GM18858 (cell line): ENCODE results near the gene TCAF1.

Experiments used
- ATAC-seq: cut with Tn5 transposase; IDR thresholded peaks from one replicate; pipeline ENCODE4 v1.9.1; 2021; ENCODE audit not compliant: unreplicated experiment

Gene TCAF1, protein sequence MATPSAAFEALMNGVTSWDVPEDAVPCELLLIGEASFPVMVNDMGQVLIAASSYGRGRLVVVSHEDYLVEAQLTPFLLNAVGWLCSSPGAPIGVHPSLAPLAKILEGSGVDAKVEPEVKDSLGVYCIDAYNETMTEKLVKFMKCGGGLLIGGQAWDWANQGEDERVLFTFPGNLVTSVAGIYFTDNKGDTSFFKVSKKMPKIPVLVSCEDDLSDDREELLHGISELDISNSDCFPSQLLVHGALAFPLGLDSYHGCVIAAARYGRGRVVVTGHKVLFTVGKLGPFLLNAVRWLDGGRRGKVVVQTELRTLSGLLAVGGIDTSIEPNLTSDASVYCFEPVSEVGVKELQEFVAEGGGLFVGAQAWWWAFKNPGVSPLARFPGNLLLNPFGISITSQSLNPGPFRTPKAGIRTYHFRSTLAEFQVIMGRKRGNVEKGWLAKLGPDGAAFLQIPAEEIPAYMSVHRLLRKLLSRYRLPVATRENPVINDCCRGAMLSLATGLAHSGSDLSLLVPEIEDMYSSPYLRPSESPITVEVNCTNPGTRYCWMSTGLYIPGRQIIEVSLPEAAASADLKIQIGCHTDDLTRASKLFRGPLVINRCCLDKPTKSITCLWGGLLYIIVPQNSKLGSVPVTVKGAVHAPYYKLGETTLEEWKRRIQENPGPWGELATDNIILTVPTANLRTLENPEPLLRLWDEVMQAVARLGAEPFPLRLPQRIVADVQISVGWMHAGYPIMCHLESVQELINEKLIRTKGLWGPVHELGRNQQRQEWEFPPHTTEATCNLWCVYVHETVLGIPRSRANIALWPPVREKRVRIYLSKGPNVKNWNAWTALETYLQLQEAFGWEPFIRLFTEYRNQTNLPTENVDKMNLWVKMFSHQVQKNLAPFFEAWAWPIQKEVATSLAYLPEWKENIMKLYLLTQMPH

DNA sequence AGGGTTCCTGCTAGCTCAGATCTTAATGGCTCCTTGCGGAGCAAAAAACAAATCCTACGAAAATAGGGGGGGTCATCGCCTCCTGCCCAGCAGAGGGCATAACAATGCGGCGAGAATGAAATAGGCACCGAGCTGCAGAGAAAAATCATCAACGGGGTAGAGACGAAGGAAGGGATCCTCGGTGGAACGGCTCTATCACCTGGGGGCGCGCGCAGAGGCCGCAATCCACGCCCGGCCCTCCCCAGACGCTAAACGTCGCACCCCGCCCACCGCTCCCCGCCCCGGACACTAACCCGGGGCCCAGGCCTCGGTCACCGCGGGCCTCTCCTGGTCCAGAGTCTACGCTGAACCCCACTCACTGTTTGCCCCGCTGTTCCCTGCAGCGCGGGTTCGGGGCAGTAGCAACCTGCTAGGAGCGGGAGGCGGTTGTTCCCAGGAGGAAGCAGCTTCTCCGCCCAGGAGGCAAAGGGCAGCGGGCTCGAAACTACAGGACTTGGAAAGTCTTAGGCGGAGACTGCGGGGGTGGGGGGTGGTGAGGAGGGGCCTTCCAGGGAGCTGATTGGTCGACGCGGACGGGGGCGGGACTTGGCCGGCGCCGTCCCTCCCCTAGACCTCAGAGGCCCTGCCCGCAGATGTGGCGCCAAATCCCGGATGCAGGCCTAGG is at the start of gene TCAF1:
Gene TCAF1, minus strand, starts transcription at position 509 of the 664 bp plus-strand sequence. CDS start 25,568 bp downstream, outside the sequence.
- peak; percentile 79 for ATAC-seq

DNA sequence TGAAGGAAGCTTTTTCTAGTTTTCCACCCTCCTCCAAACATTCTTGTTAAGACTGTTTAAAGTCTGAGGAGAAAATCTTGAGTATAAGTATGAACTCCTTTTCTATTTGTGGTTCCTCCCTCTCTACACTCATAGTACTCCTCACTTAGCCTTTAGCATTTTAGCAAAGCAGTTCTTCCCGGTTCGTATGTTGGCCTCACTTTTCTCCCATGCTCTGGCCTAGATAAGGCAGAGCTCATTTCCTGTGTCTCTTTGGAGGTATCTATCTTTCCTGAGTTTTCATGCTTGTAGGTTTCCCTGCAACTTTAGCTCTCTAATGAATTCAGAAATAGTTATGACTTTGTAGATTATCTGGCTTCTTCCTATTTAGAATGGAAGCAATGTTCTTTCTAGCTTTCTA is 46.8 kb upstream of the TCAF1 start:
- ATAC-seq = no peak

DNA sequence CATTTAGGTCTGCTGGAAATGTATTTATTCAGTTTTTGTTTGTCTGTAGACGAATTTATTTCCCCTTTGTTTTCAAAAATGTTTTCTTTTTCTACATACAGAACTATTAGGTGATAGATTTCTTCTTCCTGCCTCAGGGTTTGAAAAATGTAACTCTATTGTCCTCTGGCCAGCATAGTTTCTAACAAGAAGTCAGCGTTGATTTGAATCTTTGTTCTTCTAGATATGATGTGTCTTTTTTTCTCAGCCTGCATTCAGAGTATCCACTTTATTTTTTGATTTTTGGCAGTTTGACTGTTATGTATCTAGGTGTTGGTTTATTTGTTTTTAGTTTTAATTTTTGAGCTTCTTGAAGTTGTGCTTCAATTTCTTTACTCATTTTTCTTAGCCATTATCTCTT is 45.1 kb upstream of the TCAF1 start:
- ATAC-seq = no peak

DNA sequence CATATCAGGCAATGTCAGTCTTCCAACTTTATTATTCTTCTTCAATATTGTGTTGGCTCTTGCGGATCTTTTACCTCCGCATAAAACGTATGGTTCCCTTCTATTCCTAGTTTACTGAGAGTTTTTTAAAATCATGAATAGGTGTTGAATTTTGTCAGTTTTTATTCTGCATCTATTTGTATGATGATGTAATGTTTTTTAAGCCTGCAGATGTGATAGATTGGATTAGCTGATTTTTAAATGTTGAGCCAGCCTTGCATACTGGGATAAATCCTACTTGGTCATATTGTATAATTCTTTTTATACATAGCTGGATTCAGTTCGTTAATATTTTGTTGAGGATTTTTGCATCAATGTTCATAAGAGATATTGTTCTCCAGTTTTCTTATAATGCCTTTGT is 43.4 kb upstream of the TCAF1 start:
- ATAC-seq = no peak

DNA sequence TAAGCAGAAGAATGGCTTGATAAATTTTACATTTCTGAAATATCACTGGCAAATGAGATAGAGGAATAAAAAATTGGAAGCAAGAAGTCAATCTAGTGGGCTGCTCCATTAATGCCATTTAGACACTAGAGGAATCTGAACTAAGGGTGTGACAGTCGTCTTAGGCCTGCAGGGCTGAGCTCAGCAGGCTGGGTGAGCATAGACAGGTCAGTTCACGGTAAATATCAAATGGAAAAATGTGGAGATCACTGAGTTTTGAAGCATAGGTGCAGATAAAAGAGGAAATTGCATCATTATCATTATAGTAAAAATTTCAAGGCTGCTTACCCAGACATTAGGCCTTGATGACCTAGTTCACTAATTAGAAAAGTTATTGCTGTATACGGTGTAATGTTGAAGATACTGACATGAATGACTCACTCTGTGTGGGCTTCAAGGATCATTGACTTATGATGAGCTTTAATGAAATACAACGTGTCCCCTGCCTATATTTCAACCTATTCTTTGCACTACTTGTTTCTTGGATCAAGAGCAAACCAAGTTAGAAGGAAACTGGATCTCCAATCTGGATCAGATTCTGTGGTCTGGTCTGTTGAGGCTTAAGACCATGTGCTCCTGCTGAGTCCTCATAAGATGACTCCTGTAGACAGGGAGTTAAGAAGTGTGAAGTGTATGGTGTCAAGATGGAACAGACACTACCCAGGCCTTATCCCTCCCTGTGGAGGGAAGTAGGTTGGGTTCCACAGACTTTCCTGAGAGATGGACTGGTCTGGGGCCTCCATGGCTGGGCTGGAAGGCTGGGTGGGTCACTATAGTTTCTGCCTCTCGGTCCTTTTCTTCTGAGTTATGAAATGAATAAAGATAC is 36.6 kb upstream of the TCAF1 start:
- ATAC-seq = no peak

DNA sequence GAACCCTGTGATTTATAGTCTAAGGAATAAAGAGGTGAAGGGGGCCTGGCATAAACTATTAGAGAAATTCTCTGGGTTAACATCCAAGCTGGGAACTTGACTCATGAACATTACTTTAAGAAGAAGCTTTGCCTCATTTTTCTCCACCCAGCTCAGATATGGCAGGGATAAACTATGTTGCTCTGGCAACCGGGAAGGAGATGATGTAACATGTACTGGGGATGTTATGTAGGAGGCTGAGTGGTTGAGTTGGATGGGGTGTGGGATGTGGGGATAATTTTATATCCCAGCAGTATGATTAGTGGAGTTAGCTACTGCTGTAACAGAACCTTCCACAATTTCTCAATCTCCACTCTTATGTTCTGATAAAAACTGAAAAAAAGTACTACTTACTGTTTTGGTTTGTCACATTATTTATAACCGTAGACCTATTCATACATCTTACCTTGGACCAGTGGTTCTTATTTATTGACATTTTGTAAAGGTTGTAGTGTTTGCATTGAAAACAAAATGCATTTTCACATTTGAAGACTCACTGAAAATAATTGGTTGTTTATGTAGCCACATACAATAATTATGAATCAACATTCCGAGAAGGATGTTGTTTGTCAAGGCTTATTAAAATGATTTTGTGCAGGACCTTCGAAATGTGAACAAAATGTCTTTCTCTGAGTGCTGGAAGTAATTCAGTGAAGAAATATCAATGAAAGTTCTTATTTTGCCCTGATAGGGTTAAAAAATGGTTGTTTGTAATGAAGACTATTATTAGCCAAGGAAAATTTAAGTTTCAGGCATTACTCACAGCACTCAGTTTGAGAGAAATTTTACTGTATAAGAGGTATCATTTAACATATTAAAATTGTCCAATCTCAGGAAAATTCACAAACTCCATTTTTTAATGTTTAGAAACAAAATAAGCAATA is 34.4 kb upstream of the TCAF1 start:
- ATAC-seq = no peak

DNA sequence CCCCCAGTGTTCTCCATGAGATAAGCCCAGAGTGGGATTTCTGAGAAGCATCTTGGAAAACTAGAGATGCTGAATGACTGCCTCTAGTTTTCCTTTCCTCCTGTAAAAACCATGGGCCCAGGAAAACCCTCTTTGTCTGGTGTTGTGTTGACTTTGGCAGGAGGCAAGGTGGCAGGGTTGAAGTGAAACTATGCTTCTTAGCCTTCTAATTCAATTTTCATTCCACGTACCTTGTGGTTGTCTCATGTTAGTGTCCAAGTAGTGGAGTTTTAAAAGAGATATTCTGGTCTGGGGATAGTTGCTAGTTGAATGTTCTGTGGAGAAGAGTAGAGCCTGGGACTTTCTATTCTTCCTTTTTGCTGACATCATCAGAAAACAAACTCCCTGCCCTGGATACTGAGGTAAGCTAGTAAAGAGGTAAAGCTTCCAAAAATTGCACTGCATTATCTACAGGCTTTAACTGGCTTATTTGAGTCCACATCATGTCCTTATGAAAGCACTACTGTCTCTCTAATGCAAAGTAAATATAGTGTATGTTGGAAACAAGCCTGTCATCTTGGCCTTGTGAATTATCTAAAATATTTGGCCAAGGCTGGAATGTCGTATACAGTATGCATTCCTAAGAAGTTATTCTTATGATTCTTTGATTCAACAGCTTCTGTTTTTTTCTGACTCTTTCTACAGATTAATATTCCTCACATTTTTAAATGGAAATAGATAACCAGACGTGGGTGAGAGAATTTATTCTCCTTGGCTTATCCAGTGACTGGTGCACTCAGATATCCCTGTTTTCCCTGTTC is 32.8 kb upstream of the TCAF1 start, which contains the start of gene OR2F2:
Gene OR2F2, plus strand, starts transcription at position 708 of the 800 bp plus-strand sequence. Its CDS starts 0 bp downstream, at position 708.
- no peak for ATAC-seq

DNA sequence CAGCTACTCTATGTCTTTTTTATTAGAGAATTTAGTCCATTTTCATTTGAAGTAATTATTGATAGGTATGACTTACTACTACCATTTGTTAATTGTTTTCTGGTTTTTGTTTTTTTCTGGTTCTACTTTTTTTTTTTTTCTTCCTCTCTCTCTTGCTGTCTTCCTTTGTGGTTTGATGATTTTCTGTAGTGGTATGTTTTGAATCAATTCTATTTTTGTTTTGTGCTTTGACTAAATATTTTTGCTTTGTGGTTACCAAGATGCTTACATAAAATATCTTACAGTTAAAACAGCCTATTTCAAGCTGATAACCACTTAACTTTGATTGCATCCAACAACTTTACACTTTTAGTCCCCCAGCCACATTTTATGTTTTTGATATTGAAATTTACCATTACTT is 29.8 kb upstream of the TCAF1 start:
- ATAC-seq = no peak

DNA sequence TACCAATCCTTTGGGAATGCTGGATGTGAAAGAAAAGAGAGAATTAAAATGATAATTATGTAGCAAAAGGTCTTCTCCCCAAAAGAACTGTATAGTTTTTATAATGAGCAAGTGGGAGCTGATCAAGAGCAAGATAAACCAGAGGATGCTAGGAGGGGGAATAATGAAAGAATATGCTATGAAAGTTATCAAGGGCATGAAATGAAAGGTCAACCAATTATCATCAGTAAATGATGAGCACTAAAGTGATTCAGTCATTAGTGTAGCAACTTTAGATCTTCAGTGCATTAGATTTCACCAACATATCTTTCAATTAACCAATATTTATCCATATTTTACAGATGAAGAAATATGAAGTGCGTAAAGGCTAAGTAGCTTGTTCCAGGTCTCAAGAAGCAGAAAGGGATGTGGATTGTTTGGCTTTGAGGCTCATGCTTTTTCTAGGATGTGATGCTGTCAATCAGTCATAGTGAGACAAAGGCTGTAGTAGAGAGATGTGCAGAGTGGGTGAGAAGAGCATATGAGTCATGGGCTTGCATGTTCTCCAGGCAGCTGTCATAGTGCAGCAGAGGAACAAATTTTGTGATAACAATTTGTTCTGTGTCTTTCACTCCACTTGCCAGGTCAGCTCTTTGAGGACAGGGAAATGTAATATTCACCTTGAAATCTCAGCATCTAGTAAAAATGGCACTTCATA is 27.4 kb upstream of the TCAF1 start:
- no peak for ATAC-seq

DNA sequence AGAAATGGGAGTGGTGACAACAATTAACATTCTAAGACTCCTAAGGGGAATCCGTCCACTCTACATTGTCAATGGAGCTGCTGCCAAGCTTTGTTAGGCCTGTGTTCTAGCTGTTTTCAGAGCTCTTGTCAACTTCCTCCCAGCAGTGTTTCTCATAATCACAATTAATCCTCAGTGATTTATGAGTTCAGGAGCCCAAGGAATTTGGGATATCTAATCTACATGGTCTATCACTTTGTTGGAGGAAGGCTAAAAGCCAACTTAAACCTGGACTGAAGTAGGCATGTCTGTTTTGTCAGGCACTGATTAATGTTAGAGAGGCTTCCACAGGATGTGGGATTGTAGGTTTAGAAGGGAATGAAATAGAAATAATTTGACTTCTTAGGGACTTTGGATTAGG is 22.9 kb upstream of the TCAF1 start:
- no peak for ATAC-seq

DNA sequence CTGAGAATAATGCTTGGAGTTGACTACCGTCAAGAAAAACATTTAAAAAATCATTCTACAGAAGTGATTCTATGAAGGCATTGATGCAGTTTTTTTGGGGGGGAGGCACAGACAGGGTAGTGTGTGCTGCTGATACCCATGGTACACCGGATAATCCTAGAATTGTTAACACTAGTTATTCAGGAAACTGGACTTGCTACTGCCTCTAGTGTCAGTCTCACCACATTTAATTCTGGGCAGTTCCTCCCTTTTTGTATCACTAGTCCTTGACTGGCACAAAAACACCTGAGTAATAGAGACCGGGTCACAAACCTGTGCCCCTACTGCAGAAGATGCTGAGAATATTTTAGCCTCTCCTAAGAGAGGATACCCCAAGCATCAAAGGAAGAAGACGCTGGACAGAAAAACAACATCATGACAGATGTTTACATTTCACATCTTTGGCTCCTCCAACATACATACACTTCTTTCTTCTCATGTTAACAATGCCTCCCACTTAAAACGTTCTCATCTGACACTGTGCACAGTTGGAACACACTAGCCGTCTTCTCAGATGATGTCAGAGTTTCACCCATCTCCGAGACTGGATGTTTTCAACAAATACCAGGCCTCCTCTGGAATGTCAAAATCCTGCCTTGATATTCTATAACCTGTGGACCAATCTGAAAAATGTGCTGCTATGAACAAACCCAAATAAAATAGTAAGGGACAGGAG is 13.1 kb upstream of the TCAF1 start:
- no peak for ATAC-seq

DNA sequence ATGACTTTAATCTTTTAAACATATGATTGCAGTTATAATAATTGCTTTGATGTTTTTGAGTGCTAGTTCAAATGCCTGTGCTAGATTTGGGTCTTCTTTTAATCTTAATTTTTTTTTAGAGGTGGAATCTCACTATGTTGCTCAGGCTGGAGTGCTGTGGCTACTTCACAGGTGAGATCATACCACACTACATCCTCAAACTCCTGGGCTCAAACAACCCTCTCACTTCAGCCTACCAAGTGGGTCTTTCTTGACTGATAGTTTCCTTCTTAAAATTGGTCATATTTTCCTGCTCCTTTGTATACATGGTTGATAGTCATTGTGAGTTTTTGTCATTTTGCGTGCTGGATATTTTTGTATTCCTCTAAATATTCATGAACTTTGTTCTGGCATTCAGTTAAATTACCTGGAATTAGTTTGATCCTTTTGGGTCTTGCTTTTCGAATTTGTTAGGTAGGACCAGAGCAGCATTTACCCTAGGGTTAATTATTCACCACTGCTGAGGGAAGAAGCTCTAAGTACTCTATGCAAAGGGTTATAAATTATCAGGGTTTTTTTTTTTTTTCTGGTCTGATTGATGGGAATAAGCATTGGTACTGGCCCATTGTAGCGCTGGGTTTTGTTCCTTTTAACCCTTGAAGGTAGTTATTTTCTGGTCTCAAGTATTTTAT is 12.1 kb upstream of the TCAF1 start:
- ATAC-seq = no peak

DNA sequence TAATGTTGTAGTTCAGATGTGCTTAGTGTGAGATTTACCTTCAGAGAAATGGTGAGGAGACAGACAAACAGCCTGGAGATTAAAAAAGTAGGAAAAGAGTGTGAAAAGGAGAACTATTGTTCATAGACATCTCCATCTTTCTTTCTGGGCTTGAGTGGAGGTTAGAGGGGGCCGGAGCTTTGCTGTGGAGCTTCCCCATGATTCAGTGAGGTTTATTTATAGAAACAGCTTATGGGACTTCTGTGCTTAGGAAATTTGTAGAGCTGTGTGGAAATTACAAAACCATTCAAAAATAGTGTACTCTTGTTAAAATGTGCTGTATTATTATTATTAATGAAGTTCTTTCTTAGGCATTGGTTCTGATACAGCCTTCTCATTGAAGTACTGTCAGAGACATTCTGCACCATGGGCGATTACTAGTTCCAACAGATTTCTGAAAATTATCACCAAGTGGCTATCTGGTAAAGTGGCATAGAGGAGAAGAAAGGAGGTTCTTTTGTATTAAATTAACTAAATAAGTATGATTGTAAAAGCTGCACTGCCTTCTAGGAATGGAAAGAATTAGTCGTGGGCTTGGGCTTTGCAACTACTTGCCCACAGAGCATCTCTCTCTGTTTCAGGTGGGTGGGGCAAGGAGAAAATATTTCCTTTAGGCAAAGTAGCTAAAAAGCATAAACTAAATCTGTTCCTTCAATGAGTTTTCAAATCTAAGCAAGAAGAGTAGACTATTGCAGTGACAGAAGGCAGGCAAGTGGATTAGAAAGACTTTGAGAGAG is 8.7 kb upstream of the TCAF1 start:
- no peak for ATAC-seq

DNA sequence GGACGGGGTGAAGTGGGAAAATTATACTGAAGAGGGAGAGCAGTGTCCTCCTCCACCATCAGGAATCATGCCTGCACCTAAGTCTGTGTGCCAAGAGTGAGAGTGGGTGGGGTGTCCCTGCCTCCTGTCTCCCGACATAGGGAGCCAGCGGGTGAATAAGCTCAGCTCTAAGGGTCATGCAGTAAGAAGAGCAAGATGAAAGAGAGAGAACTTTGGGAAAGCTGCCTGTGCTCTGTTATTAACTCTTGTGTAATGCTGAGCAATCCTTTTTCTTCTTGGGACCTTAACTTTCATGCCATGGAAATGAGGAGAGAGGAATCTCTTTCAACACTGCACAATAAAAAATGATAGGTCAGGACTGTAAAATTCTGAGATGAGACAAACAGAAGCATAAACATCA is 7.9 kb upstream of the TCAF1 start:
- no peak for ATAC-seq

DNA sequence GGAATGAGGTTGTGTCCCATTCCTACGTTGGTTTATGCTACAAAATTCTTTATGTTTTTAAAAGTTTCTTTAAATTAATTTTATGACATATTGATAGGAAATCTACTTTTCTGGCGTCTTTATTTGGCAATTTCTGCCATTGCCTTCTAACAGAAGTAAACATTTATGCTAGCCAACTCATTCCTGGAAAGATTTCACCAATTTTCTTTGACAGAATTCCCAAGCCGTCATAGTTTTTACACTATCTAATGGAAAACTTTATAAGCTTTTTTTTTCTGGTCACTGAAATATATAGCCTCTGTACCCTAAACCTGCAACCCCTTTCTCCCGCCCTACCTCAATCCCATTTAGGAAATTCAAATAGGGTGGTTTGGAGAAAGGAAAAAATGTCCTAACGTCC is 6.1 kb upstream of the TCAF1 start:
- ATAC-seq = no peak

DNA sequence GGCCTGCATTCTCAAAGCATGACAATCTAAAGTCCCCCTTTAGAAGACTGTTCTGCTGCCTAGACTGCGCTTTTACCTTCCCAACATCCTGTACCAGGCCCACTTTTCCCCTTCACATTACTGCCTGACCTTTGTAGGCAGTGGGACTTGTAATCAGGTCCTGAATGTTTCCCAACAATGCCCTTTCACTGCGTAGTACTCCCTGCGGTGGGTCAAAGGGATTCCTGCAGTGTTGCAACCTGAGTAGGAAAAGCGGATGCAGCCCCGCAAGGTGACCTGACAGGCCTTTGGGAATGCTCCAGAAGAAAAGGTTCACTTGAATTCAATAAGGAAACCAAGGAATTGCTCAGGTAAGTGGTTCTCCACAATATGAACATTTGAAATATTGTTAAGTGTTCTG is 4.9 kb upstream of the TCAF1 start:
- no peak for ATAC-seq
